HS-27A (cell line): ENCODE results near the gene GET3.
"Not testable (repeated sequence)": the region's sequence is repeated elsewhere in the genome, so short reads cannot be mapped to it uniquely, and the experiment has no call there.

ENCODE experiments used
- DNase-seq: peaks from one replicate; pipeline ENCODE4 v3.0.0-alpha.2; 2012; ENCODE audit warnings: low read depth, missing footprints

The GET3 gene

GRCh38 chr19:12736995-12737834 lies at the start of gene GET3:
Gene GET3, plus strand, starts transcription at chr19:12737497. Its CDS starts 9 bp downstream, at chr19:12737506.
- DNase-seq = peak; percentile 98

GRCh38 chr19:12689012-12689411 lies 48.3 kb upstream of the GET3 start:
- no peak for DNase-seq

GRCh38 chr19:12689581-12690216 lies 47.6 kb upstream of the GET3 start:
- DNase-seq = no peak

GRCh38 chr19:12692960-12693359 lies 44.3 kb upstream of the GET3 start:
- no peak for DNase-seq

GRCh38 chr19:12694641-12695040 lies 42.7 kb upstream of the GET3 start:
- no peak for DNase-seq

GRCh38 chr19:12695096-12695495 lies 42.2 kb upstream of the GET3 start:
- DNase-seq = no peak

GRCh38 chr19:12695514-12695913 lies 41.8 kb upstream of the GET3 start:
- DNase-seq = no peak

- no peak for DNase-seq
These were observed 41.3 kb upstream of the GET3 start for GRCh38 chr19:12695997-12696365.

GRCh38 chr19:12696366-12697335 lies 40.6 kb upstream of the GET3 start, which contains the start of gene FBXW9:
Gene FBXW9, minus strand, starts transcription at chr19:12696631. Its CDS starts 50 bp downstream, at chr19:12696581.
- DNase-seq = peak; percentile 73

GRCh38 chr19:12697425-12697824 lies 39.9 kb upstream of the GET3 start:
- not testable (repeated sequence) for DNase-seq

- no peak for DNase-seq
These were observed 39.2 kb upstream of the GET3 start for GRCh38 chr19:12698138-12698537.

GRCh38 chr19:12701596-12702282 lies 35.6 kb upstream of the GET3 start:
- no peak for DNase-seq

- DNase-seq = no peak
These were observed 34.3 kb upstream of the GET3 start for GRCh38 chr19:12703046-12703445.

- no peak for DNase-seq
These were observed 32.1 kb upstream of the GET3 start for GRCh38 chr19:12705169-12705568.

GRCh38 chr19:12705654-12706331 lies 31.5 kb upstream of the GET3 start:
- DNase-seq = no peak

- no peak for DNase-seq
These were observed 31.0 kb upstream of the GET3 start for GRCh38 chr19:12706332-12706718.

- no peak for DNase-seq
These were observed 28.7 kb upstream of the GET3 start for GRCh38 chr19:12708641-12709040.

GRCh38 chr19:12711187-12711586 lies 26.1 kb upstream of the GET3 start:
- DNase-seq = no peak

- not testable (repeated sequence) for DNase-seq
These were observed 25.2 kb upstream of the GET3 start for GRCh38 chr19:12712077-12712476.

- DNase-seq = not testable (repeated sequence)
These were observed 24.0 kb upstream of the GET3 start for GRCh38 chr19:12713304-12713703.

GRCh38 chr19:12715102-12715501 lies 22.2 kb upstream of the GET3 start:
- DNase-seq = no peak
